K562 (cell line): Measurements from ENCODE around the gene RPP21. TPM values are rescaled to one million over a fixed set of nuclear protein-coding genes. Genes with fewer than 3 reads are reported as not detected.

ENCODE experiments used
- ADNP ChIP-seq: fragments of 200-800 bp; sonication (Bioruptor generic); IDR thresholded peaks from 2 replicates; pipeline ENCODE4 v1.6.1; 2016; ENCODE audit warnings: missing genetic modification characterization, missing compliant biosample characterization
- BCOR ChIP-seq: fragments of 450-650 bp; IDR thresholded peaks from 2 replicates; pipeline ENCODE4 v1.6.1; 2016
- BRD9 ChIP-seq: fragments of 450-650 bp; IDR thresholded peaks from 2 replicates; pipeline ENCODE4 v1.6.1; 2018; ENCODE audit warnings: low read depth; ENCODE audit not compliant: partially characterized antibody
- HCFC1 ChIP-seq: IDR thresholded peaks from 2 replicates; pipeline ENCODE4 v1.6.1; 2012; ENCODE audit warnings: low read depth, low read length, improper control_type of control experiment
- MED1 ChIP-seq: sonication (generic); formaldehyde crosslinking; IDR thresholded peaks from 2 replicates; pipeline ENCODE4 v1.8.1; 2023; ENCODE audit warnings: missing genetic modification reagents, borderline replicate concordance
- NCOA1 ChIP-seq: fragments of 450-650 bp; IDR thresholded peaks from 2 replicates; pipeline ENCODE4 v1.6.1; 2016; ENCODE audit warnings: low read depth
- NCOR1 ChIP-seq: fragments of 450-650 bp; IDR thresholded peaks from 2 replicates; pipeline ENCODE4 v1.6.1; 2016; ENCODE audit warnings: mild to moderate bottlenecking, moderate library complexity
- NFATC3 ChIP-seq: fragments of 450-650 bp; IDR thresholded peaks from 2 replicates; pipeline ENCODE4 v1.6.1; 2017; ENCODE audit warnings: mild to moderate bottlenecking
- NFE2L1 ChIP-seq: fragments of 450-650 bp; IDR thresholded peaks from 2 replicates; pipeline ENCODE4 v1.6.1; 2016; ENCODE audit warnings: missing genetic modification characterization, low read depth, mild to moderate bottlenecking, missing compliant biosample characterization, moderate library complexity, borderline replicate concordance
- NUFIP1 ChIP-seq: fragments of 450-650 bp; IDR thresholded peaks from 2 replicates; pipeline ENCODE4 v1.6.1; 2018; ENCODE audit not compliant: partially characterized antibody
- SIRT6 ChIP-seq: IDR thresholded peaks from one replicate; pipeline ENCODE4 v1.6.1; 2012; ENCODE audit warnings: low read depth, mild to moderate bottlenecking, control low read depth, inconsistent platforms, low read length, moderate library complexity
- SNRNP70 ChIP-seq: fragments of 200-400 bp; formaldehyde crosslinking; optimal IDR thresholded peaks from 2 replicates; pipeline ENCODE3; 2017; ENCODE audit warnings: low read depth, low read length
- SP2 ChIP-seq: IDR thresholded peaks from 2 replicates; pipeline ENCODE4 v1.6.1; 2011; ENCODE audit warnings: mild to moderate bottlenecking, low read depth, low read length, moderate library complexity; ENCODE audit not compliant: poor library complexity, severe bottlenecking; ENCODE audit errors: extremely low read depth
- SREBF1 ChIP-seq: fragments of 150-350 bp; IDR thresholded peaks from 2 replicates; pipeline ENCODE4 v1.6.1; 2014; ENCODE audit warnings: antibody characterized with exemption, low read depth, low read length, borderline replicate concordance
- TAF7 ChIP-seq: fragments of 450-650 bp; IDR thresholded peaks from 2 replicates; pipeline ENCODE4 v1.6.1; 2016; ENCODE audit warnings: missing genetic modification characterization, missing compliant biosample characterization
- TAL1 ChIP-seq: fragments of 450-650 bp; IDR thresholded peaks from 2 replicates; pipeline ENCODE4 v1.6.1; 2016; ENCODE audit warnings: mild to moderate bottlenecking
- ZNF224 ChIP-seq: sonication (generic); formaldehyde crosslinking; IDR thresholded peaks from 2 replicates; pipeline ENCODE4 v1.8.0; 2022; ENCODE audit warnings: mild to moderate bottlenecking, missing genetic modification reagents
- ZNF347 ChIP-seq: fragments of 450-650 bp; formaldehyde crosslinking; IDR thresholded peaks from 2 replicates; pipeline ENCODE4 v1.4.0; 2020; ENCODE audit warnings: low read depth, mild to moderate bottlenecking, moderate library complexity
- ZNF583 ChIP-seq: fragments of 250-450 bp; sonication (Bioruptor Pico); IDR thresholded peaks from 2 replicates; pipeline ENCODE4 v1.4.0; 2020
- polyA plus RNA-seq, 8 experiments: library from polyadenylated mRNA; depleted of rRNA in 4 of 8; stranded (reverse) in 5 of 8; unstranded in 3 of 8; fragments of >200 nt; fragmentation: Nextera tagmentation in 2 of 8; fragmentation: Illumina TruSeq in 1 of 8; extraction: Ambion mirVana in 2 of 8; extraction: Trizol in 1 of 8; gene quantifications; 2 replicates each; pipeline versions ENCODE4 v1.2.1 to v1.2.3, GENCODE V29; 2011 to 2014; ENCODE audit warnings: inconsistent platforms in 1 of 8, missing spikeins in 1 of 8
- total RNA-seq, 7 experiments: library from RNA; depleted of rRNA in 6 of 7; stranded (reverse); fragments of >200 nt in 6 of 7; fragmentation: Illumina TruSeq in 2 of 7; extraction: Trizol in 2 of 7; gene quantifications; 2 replicates each; pipeline versions ENCODE4 v1.2.1 to v1.2.3, GENCODE V29; 2011 to 2021; ENCODE audit warnings: low replicate concordance in 1 of 7
- TF ChIP-seq, protein P1 (sequence below): IDR thresholded peaks from 2 replicates; pipeline ENCODE4 v1.6.1; 2014; ENCODE audit warnings: antibody characterized with exemption
- TF ChIP-seq, protein P2 (sequence below): sonication (generic); formaldehyde crosslinking; IDR thresholded peaks from 2 replicates; pipeline ENCODE4 v1.8.0; 2023; ENCODE audit warnings: mild to moderate bottlenecking, missing genetic modification reagents
- TF ChIP-seq, protein P3 (sequence below): fragments of 250-450 bp; sonication (Bioruptor Pico); IDR thresholded peaks from 2 replicates; pipeline ENCODE4 v1.5.1; 2021; ENCODE audit warnings: mild to moderate bottlenecking
- TF ChIP-seq, protein P4 (sequence below): fragments of 250-450 bp; sonication (Bioruptor Pico); IDR thresholded peaks from 2 replicates; pipeline ENCODE4 v1.5.0; 2021
- TF ChIP-seq, protein P5 (sequence below): fragments of 250-450 bp; sonication (Bioruptor Pico); IDR thresholded peaks from 2 replicates; pipeline ENCODE4 v1.8.0; 2022; ENCODE audit warnings: inconsistent platforms, mild to moderate bottlenecking, moderate library complexity, borderline replicate concordance

The RPP21 gene
- total and polyA plus RNA-seq, 9 of the 15 experiments (the other 6 are each of a cell fraction or from before 2014, with no cell fraction given) = 62.1 to 362 (median 166) TPM

DNA sequence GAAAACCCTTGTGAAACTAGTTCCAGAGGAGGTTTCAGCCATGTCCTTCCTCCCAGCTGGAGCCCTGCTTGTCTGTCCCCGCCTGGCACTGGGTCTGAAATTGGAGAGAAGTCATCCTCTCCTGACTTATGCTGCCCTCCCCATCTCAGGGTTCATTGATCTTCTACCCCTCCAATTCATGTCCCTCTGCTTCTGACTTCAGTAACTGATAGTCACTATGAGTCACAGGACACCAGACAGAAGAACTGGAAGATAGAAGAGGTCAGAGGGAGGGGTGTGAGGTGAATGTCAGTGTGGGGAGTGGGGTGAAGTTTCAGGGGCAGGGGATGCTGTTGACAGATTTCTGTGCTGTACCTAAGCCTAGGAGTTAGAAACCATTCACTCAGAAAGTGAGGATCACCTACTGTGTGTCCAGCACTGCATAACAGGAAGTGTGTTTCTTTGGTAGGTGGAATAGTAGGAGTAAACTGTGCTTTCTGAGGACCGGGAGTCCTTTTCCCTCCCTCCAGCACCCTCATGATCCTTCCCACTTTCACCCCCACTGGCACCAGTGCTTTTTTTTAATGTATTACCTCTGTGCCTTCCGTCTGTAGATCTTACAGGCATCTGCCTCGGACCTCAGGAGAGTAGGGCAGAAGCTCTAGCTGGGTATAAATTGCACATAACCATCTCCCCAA, 627 bp upstream of the RPP21 start (continued):
- TF ChIP-seq, protein P1, sequence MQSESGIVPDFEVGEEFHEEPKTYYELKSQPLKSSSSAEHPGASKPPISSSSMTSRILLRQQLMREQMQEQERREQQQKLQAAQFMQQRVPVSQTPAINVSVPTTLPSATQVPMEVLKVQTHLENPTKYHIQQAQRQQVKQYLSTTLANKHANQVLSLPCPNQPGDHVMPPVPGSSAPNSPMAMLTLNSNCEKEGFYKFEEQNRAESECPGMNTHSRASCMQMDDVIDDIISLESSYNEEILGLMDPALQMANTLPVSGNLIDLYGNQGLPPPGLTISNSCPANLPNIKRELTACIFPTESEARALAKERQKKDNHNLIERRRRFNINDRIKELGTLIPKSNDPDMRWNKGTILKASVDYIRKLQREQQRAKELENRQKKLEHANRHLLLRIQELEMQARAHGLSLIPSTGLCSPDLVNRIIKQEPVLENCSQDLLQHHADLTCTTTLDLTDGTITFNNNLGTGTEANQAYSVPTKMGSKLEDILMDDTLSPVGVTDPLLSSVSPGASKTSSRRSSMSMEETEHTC = no peak
- TF ChIP-seq, protein P2, sequence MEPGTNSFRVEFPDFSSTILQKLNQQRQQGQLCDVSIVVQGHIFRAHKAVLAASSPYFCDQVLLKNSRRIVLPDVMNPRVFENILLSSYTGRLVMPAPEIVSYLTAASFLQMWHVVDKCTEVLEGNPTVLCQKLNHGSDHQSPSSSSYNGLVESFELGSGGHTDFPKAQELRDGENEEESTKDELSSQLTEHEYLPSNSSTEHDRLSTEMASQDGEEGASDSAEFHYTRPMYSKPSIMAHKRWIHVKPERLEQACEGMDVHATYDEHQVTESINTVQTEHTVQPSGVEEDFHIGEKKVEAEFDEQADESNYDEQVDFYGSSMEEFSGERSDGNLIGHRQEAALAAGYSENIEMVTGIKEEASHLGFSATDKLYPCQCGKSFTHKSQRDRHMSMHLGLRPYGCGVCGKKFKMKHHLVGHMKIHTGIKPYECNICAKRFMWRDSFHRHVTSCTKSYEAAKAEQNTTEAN = no peak
- no peak for TF ChIP-seq ZNF347 (CRISPR knock-in tag)
- no peak for TF ChIP-seq ZNF224
- peak; percentile 68 for TF ChIP-seq NCOR1
- TF ChIP-seq TAL1 = no peak; the same call in 1 of the 2 replicates
- no peak for TF ChIP-seq MED1 (CRISPR knock-in tag)
- TF ChIP-seq SIRT6 = no peak
- TF ChIP-seq ADNP = no peak
- no peak for TF ChIP-seq NFATC3
- TF ChIP-seq ZNF583 (CRISPR knock-in tag) = peak; percentile 61; the same call in 1 of the 2 replicates
- TF ChIP-seq NUFIP1 = no peak
- TF ChIP-seq SREBF1 = no peak
- TF ChIP-seq, protein P3, sequence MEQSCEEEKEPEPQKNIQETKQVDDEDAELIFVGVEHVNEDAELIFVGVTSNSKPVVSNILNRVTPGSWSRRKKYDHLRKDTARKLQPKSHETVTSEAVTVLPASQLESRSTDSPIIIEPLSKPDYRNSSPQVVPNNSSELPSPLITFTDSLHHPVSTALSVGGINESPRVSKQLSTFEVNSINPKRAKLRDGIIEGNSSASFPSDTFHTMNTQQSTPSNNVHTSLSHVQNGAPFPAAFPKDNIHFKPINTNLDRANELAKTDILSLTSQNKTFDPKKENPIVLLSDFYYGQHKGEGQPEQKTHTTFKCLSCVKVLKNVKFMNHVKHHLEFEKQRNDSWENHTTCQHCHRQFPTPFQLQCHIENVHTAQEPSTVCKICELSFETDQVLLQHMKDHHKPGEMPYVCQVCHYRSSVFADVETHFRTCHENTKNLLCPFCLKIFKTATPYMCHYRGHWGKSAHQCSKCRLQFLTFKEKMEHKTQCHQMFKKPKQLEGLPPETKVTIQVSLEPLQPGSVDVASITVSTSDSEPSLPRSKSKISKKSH (CRISPR knock-in tag) = no peak
- TF ChIP-seq BRD9 = no peak
- no peak for TF ChIP-seq TAF7
- no peak for TF ChIP-seq SP2
- TF ChIP-seq HCFC1 = no peak
- TF ChIP-seq NFE2L1 = no peak
- TF ChIP-seq BCOR = 0 out of 2 replicates have a peak, but pooled peaks have one; percentile 6
- TF ChIP-seq, protein P4, sequence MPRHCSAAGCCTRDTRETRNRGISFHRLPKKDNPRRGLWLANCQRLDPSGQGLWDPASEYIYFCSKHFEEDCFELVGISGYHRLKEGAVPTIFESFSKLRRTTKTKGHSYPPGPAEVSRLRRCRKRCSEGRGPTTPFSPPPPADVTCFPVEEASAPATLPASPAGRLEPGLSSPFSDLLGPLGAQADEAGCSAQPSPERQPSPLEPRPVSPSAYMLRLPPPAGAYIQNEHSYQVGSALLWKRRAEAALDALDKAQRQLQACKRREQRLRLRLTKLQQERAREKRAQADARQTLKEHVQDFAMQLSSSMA (CRISPR knock-in tag) = no peak
- no peak for TF ChIP-seq SNRNP70
- TF ChIP-seq, protein P5, sequence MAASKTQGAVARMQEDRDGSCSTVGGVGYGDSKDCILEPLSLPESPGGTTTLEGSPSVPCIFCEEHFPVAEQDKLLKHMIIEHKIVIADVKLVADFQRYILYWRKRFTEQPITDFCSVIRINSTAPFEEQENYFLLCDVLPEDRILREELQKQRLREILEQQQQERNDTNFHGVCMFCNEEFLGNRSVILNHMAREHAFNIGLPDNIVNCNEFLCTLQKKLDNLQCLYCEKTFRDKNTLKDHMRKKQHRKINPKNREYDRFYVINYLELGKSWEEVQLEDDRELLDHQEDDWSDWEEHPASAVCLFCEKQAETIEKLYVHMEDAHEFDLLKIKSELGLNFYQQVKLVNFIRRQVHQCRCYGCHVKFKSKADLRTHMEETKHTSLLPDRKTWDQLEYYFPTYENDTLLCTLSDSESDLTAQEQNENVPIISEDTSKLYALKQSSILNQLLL = no peak
- no peak for TF ChIP-seq NCOA1
